Jurkat, Clone E6-1 (cell line): ENCODE results near the gene DDX11. TPM values are rescaled to one million over a fixed set of nuclear protein-coding genes. Genes with fewer than 3 reads are reported as not detected.
"Not testable (repeated sequence)": the region's sequence is repeated elsewhere in the genome, so short reads cannot be mapped to it uniquely, and the experiment has no call there.

Source experiments
- DNase-seq: peaks from one replicate; pipeline ENCODE4 v3.0.0-alpha.2; 2011; ENCODE audit warnings: low read depth, low spot score
- H3K4me3 ChIP-seq: 2 replicates; pipeline ENCODE4 v1.5.1; 2011; ENCODE audit warnings: mild to moderate bottlenecking, low read length, control low read depth, moderate library complexity
- polyA plus RNA-seq: library from polyadenylated mRNA; unstranded; fragments of >200 nt; gene quantifications from one replicate; pipeline ENCODE4 v1.2.1, GENCODE V29; 2012; ENCODE audit warnings: missing spikeins; ENCODE audit not compliant: insufficient read length, insufficient read depth

DDX11 gene
- polyA plus RNA-seq, result 126 TPM

DNA sequence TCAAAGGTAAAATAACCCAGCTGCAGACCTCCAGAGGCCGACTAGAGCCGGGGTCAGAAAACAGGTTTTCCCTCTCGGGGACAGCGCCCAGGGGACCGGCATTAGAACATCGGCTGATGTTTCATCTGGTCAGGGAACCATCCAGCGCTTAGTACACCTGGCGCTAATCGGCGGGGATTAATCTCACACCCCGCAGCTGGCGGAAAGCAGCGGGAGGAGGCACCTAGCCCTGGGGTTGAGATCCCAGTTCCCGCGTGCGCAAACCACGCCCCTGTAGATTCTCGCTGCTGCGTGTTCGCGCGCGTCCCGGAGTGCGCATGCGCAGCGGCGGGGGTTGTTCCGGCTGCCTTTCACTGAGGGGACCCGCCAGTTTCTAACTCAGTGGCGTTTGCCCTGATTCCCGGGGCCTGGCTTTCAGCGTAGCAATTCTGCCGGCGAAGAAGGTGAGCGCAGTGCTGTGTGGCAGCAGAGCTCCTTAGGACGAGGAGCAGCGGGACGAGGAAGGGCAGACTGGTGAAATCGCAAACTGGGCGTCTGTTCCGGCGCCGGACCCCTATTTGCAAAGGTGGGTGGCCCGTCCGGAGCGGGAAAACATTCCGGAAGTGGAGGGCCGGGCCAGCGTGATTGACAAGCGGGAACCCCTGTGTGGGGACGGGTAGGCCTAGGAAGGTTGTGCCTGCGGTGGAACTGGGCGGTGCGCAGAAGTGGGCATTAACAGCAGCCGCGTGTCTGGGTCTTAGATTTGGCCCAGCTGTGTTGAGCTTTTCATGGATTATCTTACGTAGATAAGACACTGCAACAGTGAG is at the start of gene DDX11:
TSS of gene DDX11 (plus strand) at position 334 of the 806 bp plus-strand sequence. CDS start 4,534 bp downstream, outside the sequence.
- DNase-seq, result peak; percentile 86
- H3K4me3 ChIP-seq, result peak within 1 kb of the TSS; percentile 89

DNA sequence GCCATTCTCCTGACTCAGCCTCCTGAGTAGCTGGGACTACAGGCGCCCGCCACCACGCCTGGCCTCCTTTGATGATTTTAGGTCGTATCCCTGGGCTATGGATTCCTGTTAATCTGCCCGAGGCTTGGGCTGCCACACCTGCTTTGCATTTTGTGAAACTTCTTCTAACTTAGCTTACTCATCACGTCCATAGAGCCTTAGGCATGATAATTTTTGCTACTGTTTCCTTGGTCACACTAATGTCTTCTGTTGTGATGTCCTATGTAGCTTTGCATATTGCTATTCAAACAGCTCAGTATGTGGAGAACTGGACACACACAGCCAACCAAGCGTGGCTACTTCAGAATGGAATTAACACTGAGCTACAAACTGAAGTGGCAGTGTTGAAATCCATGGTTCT is 47.5 kb upstream of the DDX11 start:
- DNase-seq, result no peak
- no peak overlapping the region for H3K4me3 ChIP-seq

DNA sequence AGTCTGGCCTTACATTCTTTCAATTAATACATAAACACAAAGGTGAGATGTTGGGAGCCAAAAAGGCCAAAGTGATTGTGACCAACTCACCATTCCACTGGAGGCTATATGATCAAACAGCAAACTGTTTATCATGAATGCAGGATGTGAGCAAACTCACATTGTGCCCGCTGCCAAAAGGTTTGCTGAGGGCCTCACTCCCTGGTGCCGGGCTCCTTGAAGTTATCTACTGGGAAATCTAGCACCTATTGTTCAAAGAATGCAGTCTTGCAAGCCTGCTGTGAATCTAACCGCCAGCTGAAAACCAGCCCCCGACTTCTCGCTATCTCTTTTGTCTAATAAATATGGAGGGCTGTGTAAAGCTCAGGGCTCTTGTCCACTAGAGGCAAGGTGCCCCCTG is 46.7 kb upstream of the DDX11 start:
- not testable (repeated sequence) for H3K4me3 ChIP-seq
- DNase-seq, result peak; percentile 55

DNA sequence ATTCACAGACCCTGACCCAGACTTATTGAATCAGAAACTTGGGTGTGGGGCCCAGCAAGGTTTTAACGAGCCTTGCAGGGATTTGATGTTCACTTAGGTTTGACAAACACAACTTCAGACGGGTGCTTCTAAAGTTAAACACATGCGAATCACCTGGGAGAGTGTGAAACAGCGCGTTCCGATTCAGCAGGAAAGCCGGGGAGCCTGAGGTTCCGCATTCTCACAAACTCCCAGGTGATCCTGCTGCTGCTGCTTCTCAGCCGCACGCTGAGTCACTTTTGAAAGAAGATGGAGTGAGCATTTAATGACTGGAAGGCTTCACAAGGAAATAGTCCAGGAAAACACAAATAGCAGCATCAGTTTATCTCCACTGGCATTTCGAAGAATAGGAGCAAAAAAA is 44.2 kb upstream of the DDX11 start:
- DNase-seq, result no peak
- H3K4me3 ChIP-seq, result no peak overlapping the region

DNA sequence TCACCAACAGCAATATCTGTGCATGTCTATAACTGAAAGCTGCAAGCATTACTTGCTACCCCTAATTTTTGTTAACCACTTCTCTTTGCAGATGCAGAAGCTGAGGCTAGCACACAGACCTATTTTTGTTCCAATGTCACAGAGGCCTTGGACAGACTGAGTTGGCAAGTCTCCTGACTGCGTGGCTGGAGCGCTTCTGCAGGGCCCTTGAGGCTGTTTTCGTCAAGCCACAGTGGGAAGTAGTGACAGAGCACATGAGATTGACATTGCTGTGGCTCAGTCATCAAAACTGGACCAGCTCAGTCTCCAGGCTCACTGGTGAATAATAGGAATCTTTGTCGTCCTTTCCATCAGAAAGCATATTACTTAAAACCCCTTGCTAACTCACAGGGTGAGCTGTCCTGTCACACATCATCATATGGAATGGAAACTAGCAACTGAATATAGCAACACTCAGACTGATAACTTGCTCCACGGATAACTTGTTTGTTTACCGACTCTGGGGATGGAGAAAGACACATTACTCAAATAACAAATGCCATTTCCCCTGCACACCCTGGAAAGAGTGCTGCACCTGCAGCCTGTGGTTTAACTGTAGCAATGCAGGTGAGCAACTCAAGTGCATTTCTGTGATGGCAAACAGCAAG is 43.6 kb upstream of the DDX11 start:
- no peak overlapping the region for H3K4me3 ChIP-seq
- DNase-seq, result no peak

DNA sequence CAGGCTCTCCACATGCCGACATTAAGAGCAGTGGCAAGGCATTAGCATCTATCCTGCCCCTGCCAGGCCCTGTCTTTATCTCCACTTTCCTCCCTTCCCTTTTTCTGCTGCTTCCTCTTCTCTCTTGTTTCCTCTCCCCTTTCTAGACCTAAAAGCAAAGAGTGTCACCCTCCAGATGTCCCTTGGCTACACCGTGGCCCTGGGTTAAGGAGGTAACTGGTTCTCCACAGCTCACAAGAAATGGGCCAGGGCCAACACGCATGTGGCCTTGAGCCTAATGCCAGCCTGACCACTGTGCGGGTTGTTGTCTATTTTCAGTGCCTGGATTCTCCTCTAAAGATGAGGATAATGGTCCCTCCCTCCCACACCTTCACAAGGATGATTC is 41.7 kb upstream of the DDX11 start:
- H3K4me3 ChIP-seq, result no peak overlapping the region

DNA sequence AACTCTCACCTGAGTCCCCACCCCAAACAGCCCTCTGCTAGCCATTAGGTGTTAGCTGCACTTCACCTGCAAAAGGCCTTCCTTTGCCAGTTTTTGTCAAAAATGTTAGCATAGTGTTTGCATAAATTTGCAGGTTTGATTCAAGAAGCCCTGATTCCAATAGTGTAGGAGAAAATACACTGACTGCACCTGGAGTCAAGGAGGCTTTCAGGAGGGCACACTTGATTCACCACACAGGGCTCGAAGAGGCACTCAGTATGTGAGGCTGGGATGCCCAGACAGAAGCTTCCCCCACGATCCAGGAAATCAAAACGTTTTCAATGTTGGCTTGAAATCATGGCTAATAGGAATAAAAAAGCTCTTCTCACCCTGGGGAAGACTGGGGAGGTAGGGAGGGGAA is 40.5 kb upstream of the DDX11 start:
- DNase-seq, result no peak

More for the DNA sequence above, 41.7 kb upstream of the DDX11 start:
- no peak for DNase-seq

DNA sequence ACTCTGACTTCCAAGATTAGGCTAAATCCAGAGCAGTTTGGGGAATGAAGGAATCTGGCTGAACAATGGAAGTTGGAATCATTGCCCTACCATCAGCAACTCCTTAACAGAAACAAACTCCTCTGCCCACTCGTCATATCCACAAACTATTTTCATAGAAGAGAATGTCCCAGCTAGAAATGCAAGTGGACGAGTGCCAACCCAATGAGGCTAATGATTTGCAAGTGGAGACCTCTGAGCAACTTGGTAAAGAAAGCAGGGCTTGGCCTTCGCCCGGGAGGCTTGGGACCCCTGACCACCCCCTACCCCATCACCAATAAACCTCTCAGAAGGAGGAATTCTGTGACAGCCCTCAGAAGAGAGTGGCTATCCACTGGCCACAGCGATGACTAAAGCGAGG is 40.0 kb upstream of the DDX11 start:
- DNase-seq, result no peak
- H3K4me3 ChIP-seq, result no peak overlapping the region

More for the DNA sequence above, 40.5 kb upstream of the DDX11 start:
- no peak overlapping the region for H3K4me3 ChIP-seq

DNA sequence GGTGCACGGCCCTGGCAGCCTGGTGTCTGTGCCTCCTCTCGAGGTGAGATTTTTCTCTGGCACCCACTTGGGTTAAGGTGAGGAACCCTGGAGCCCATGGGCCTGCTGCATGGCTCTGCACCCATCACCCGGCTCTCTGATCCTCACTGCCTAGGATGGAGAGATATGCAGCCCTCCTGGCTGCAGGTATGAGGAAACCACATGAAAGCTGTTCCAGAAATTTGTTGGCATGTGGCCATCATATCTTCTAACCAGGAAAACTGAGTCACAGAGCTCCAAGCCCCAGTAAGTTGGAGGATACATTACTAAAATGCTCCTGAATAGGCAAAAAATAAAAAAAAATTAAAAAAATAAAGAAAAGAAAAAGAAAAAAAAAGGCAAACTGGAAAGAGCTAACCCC is 39.3 kb upstream of the DDX11 start:
- no peak for DNase-seq
- no peak overlapping the region for H3K4me3 ChIP-seq

DNA sequence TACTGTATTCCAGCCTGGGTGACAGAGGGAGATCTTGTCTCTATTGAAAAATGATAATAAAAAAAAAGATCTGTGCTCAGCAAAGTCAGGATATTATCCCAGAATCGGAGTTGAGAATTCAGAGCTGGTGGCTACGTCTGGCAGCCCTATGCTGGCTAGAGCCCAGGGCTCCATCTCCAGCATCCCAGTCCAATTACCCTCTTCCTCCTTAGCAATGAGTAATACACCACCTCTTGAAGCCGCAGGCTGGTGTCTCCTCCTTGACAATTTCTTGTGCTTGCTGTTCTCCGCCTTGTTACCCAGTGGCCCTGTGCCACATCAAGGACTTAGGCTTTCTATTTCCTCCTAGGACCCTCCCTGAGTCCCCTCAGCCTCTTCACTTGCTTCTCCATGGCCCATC is 38.4 kb upstream of the DDX11 start:
- no peak for DNase-seq
- H3K4me3 ChIP-seq, result no peak overlapping the region

DNA sequence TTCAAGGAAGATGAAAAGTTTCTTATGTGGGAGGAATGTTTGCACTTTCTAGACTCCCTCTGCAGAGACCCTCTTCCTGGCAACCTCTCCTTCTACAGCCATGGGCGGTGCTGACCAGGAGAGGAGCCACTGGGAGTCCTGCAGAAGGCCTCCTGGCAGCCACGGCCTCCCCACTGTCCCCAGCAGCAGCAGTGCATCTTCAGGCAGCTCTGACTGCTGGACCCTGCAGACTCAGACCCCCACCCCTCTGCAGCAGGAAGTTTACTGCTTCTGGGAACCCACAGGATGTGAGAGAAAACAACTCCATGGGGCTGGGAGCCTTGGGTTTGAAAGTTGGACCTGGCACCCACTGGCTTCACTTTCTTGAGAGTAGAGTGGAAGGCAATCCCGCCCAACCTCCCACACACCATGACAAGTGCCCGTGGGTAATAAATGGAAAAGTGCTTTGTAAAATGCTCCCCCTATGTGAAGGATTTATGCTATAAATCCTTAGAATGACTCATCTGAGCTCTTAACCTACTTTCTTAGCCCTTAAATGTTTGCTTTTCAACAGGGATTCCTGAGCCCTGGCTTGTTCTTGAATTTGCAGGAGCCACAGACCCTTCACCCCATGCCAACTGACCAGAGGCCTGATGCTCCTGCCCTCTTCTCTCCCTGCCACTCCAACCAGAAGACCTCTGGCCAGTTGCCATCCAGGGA is 37.5 kb upstream of the DDX11 start:
- H3K4me3 ChIP-seq, result no peak overlapping the region
- no peak for DNase-seq

DNA sequence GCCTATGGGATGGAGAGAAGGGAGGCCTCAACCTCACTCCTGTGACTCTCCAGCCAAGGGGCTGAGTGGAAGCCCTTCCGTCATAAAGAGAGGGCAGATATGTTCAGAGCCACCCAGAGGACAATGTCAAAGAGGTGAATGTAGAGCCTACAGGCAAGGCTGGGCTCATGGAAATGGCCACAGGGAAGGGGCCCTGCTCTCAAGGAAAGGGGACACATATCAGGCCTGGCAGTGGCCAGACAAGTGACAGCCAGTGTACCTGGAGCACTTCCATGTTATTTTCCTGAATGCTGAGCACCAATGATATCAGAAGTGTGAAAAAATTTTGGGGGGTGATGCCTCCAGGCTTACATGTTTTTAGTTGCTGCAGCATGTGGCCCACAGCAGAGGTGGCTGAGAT is 36.6 kb upstream of the DDX11 start:
- no peak for DNase-seq
- H3K4me3 ChIP-seq, result no peak overlapping the region

DNA sequence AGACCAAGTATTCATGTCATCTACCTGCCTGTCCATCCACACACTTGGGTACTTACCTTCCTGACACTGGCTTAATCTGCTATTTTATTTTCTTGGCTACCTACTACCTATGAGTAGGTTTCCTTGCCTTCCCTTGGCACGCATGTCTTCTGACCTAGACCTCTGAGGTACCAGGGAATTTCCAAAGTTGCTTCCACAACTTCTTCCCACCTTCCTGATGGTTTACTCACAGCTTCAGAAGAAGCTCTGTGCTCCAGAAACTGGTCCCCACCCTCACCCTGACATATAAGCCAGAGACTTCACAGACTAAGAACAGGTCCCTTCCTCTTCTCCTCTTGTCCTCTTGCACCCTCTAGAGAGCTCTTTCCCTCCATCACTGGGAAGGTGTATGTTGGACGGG is 35.7 kb upstream of the DDX11 start:
- no peak for DNase-seq
- H3K4me3 ChIP-seq, result no peak overlapping the region

DNA sequence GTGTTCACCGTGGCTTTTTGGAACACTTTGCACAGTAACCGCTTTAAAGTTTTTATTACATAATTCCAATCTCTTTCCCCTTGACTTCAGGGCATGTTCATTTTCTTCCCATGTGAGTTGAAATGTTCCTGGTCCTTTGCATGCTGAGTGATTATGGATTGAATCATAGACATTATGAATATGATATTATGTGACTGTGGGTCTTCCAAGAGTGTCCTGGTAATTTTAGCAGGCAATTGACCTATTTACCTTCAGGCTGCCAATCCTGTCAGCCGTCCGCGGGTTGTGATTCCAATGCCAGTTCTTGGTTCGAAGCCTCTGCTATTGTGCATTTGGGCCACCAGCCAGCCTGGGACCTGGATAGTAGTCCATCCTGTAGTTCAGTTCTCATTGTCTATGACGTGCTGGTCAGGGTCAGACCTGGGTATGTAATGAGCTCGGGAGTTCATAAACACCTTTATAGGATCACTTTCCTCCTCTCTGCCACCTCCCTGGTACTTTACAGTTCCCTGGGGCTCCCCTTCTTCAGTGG is 32.6 kb upstream of the DDX11 start:
- H3K4me3 ChIP-seq, result no peak overlapping the region
- DNase-seq, result no peak

DNA sequence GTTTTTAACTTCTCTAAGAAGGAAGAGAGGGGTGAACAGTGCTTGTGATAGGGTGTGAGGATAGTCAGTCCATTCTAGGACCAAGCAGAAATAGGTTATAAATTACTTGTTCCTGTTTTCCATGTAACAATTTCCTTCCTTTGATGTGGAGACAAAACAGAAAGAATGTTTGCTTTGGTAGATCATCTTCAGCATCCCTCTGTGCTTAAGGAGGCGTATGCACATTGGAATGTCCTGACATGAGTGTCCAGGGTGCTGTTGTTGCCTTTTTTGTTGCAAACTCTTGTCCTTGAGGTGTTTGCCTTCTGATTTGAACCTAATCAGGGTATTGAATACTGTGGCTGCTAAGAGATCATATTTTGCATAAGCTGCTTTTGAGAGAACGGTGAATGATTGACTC is 23.5 kb upstream of the DDX11 start:
- DNase-seq, H3K4me3 ChIP-seq: not testable (repeated sequence)

DNA sequence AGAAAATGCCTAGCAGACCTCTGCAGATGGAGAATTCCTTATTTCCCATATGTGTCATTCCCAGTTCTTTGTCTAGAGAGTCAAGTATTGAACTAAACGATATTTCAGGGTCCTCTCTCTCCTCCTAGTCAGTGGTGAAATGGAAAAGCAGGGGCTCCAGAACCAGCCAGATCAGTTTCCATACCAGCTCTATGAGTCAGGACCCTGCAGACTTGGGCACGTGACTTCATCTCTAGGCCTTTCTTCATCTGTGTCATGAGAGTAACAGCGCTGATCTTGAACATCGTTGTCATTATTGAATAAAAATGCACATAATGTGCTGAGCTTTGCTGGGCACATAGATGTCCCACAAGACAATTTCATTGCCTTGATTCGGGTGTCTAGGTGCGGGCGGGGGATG is 23.1 kb upstream of the DDX11 start:
- not testable (repeated sequence) for H3K4me3 ChIP-seq, DNase-seq

DNA sequence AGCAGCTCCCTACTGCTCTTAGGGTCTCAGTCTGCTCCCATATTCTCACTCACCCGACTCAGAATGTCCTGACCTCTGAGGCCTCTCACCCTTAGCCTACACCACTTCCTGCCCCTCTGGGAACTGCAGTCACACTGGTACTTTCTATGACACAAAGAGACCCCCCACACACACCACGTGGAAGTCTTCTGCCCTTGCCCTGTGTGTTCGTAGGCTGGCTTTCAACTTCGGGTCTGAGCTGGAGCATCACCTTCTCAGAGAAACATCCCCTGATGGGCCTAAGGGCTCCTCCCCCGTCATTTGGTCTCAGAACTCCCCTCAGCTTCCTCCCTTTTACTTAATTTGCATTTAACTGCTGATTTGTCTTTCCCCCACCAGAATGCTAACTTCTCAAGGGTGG is 22.0 kb upstream of the DDX11 start:
- not testable (repeated sequence) for H3K4me3 ChIP-seq, DNase-seq

DNA sequence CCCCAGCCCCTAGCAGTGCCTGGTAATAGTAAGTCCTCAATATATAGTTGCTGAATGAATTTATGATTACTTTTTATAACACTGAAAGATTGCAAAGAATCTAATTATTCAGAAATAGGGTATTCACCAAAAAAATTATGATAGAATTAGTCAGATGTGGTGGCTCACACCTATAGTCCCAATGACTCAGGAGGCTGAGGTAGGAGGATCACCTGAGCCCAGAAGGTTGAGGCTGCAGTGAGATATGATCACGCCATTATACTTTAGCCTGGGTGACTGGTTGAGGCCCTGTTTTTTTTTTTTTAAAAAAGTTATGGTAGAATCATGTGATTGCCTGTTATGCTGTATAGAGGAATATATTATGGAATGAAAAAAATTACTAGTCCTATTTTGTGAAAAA is 21.5 kb upstream of the DDX11 start:
- H3K4me3 ChIP-seq, DNase-seq: not testable (repeated sequence)

DNA sequence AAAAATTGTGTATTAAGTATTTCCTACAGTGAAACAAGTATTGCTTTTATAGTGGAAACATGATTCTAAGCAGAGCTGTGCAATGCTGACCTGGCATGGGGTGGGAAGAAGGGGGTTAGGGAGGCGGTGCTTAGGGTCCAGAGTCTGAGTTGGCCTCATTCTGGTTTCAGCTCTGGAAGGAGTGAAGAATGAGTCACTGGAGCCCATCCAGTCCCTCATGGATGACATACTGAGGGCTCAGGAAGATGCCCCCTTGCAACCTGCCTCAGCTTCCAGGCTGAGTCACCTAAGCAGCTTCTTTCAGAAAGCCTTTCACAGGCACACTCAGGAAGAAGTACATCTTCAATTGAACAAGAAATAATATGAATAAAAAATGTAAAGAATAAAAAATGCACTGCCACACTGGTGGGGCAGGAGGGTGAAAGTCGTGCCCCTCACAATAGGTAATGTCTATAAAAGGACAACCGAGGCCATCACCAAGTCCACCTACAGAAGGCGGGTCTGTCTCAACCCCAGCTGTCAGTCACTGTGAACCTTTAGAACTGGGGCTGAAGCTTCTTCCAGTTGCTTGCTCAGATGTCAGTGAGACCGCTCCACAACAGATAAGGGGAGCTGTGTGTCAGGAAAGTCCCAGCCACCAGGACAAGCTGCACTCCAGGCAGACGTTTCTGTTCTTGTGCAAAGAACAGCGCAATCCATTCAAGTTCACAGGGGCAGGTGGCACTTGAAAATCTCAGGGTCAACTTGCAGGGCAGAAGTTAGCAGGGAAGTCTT is 20.8 kb upstream of the DDX11 start:
- not testable (repeated sequence) for DNase-seq, H3K4me3 ChIP-seq
